GM21717 (cell line): ENCODE data around the gene LAMC3.
"Not testable (repeated sequence)": the region's sequence is repeated elsewhere in the genome, so short reads cannot be mapped to it uniquely, and the experiment has no call there.

Experiments
- ATAC-seq: cut with Tn5 transposase; IDR thresholded peaks from one replicate; pipeline ENCODE4 v1.9.1; 2021; ENCODE audit warnings: mild to moderate bottlenecking, moderate library complexity; ENCODE audit not compliant: unreplicated experiment

Gene LAMC3

DNA sequence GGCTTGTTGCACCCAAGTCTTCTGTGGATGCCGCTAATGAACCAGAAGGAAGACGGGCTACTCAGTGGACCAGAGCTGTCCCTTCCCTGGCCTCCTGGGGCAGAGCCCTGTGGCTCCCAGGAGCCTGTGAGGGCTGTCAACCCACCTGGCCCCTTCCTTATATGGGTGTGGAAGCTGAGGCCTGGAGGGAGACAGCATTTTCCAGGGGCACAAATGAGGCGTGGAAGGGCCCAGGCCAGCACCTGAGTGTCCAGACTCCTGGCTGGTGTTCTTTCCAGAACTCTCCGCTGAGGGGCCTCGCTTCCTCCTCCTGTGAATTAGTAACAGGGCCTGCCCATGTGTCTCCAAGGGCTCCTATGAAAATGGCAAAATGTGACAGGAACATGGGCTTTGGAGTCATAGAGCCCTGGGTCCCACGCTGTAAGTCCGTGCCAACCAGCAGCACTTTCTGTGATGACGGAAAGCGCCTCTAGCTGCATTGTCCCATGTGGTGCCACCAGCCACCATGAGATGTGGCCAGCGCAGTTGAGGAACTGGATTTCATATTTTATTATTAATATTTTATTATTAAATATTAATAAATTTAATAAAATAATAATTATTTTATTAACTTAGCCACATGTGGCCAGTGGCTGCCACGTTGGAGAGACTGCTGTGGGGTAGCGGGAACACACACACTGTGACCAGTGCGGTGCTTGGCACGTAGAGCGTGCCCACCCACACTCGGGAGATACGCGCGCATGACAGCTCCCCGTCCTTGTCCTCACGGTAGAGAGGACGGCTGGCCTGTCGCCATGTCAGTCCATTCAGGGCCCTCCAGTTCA, 18.3 kb downstream of the LAMC3 start:
- ATAC-seq: no peak

GRCh38 chr9:131027872-131028179, 18.9 kb downstream of the LAMC3 start:
- no peak for ATAC-seq

DNA sequence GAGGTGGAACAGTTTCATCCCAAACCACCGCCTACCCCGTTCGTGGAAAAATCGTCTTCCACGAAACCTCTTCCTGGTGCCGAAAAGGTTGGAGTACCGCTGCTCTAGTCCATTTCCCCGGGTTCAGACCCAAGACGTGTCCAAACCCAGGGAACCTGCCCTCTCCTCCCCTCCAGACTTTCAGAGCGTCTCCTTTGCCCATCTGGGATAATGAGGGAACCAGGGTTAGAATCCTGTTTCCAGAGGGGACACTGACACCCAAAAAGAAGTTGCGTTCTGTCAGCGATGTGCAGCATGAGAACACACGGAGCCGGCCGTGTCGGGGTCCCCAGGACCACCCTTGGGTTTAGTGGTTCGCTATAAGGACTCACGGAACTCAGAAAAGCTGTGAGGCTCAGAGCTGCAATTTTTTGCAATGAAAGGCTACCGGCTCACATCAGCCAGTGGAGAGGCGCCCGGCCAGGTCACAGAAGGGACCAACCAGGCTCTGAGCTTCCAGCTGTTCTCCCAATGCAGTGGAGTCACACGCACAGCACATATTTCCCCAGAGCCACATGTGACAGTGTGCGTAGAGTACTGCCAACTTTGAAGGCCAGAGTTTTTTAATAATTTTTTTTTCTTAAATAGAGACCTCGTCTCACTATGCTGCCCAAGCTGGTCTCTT, 19.4 kb downstream of the LAMC3 start:
- no peak for ATAC-seq

DNA sequence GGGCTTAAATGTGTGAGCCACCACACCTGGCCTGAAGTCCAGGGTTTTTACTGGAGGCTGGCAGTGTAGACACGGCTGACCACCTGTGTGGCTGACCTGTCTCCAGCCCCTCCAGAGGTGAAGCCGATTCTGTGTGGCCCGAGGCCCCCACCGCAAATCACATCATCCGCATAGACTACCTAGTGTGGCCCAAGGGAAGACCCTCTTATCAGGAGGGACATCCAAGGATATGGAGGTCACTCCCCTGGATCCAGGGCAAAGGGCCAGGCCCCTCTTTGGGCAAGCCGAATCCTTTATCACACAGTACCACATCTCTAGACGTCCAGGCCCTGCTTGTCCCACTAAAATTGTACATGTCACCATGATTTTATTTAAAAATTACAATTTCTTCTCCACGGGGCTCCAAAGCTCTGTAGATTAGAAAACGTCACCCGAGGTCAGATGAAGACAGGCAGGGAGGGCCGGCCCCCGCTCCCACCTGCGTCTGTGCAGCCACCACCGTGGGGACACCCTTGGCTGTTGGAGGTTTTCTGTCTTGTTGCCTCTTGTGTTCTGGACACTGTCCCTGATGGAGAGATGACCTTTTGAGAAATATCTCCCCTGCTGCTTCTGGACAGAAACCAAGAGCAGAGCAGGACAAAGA, 20.1 kb downstream of the LAMC3 start:
- ATAC-seq: no peak

DNA sequence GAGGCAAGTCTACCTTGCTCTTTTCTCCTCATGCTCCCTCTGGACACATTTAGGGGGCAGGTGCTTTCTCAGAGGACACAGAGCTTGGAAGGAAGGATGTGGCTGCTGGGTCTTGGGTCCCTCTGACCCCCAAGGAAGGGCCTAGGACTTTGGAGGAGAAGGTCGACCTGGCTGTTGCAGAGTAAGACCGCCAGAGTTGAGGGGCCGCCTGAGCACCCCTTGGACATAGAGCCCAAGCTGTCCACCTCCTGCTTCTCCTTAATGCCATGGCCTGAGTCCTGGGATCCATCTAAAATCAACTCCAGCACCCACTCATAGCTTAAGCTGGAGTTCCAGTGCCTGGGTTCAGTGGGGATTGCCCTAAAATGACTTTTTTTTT, 20.6 kb downstream of the LAMC3 start:
- ATAC-seq: no peak

- ATAC-seq: no peak
Measured at GRCh38 chr9:131030239-131031004, 21.4 kb downstream of the LAMC3 start.

DNA sequence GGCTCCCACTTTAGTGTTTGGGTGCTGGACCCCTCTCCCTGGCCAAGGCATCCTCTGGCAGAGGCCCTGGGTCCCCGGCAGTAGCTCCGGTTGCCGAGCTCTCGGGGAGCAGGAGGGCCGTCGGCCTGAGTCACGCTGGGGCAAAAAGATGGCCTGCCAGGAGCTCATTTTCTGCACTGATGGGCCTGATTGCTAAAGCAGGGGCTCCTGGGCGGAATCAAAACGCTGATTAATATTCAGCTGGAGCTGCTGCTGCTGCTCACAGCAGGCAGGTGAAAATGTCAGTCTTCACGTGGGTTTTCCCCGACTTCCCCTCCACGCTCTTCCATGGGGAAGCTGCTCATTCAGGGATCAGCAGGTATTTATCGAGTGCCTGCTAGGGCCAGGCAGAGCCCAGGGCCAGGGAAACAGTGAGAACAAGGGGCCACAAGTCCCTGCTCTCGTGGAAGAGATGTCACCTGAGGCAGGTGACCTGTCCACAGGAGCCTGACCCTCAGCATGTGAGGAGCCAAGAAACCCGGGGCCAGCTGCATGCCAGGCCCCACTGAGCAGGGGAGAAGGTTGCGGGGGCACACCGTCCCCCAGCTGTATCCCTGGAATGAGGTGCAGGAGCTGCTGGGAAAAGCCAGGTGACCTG, 22.1 kb downstream of the LAMC3 start:
- no peak for ATAC-seq

DNA sequence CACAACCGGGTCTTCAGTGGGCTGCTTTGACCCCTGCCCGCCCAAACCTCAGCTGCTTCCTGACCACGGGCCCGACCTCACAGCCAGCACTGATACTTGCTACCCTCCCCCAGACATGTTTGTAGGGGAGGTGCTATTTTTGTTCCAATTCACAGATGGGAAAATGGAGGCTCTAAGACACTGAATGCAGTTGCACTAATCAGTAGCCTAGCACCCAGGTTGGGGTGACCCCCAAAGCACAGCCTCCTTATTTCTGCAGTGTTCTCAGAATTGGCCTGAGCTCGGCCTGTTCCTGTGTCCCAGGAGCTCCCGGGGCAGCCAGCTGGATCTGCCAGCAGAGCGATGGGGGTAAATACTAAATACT, 22.6 kb downstream of the LAMC3 start:
- ATAC-seq: no peak

DNA sequence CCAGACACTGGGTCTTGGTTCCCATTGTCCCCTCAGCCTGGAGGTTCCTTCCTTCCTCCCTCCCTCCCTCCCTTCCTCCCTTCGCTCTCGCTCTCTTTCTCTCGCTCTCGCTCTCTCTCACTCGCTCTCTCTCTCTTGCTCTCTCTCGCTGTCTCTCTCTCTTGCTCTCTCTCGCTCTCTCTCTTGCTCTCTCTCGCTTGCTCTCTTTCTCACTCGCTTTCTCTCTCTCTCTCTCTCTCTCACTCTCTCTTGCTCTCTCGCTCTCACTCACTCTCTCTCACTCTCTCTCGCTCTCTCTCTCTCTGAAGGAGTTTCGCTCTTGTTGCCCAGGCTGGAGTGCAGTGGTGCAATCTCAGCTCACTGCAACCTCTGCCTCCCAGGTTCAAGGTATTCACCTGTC, 23.4 kb downstream of the LAMC3 start:
- no peak for ATAC-seq

- ATAC-seq: no peak
Measured at GRCh38 chr9:131033269-131034224, 24.6 kb downstream of the LAMC3 start.

DNA sequence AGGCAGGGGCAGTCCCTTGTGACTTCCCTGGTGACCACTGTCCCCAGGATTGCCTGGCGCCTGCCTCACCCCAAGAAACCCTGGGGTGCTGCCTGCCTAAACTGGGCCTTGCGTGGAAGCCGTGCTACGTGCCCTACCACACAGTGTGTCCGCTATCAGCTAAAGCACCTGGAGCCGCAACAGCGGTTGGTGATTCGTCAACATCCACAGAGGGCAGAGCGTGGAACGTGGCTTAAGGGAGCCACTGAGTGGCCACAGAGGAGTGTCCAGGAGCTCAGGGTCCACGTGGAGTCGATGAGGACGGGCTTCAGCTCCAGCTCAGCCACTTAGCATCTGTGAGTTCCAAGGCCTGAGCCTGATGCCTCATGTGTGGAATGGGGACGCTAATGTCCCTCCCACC, 25.3 kb downstream of the LAMC3 start:
- ATAC-seq: no peak

DNA sequence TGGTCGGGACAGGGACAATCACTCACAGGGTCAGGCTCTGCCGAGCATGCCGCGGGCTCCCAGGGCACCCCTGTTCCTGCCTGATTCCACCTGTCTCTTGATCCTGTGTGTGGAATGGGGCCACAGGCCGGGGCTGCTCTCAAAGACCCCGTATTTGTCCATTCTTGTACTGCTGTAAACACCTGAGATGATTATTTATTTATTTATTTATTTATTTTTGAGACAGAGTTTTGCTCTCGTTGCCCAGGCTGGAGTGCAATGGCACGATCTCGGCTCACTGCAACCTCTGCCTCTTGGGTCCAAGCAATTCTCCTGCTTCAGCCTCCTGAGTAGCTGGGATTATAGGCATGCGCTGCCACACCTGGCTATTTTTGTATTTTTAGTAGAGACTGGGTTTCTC, 25.8 kb downstream of the LAMC3 start:
- not testable (repeated sequence) for ATAC-seq

- no peak for ATAC-seq
Measured at GRCh38 chr9:131035548-131035947, 26.6 kb downstream of the LAMC3 start.

- no peak for ATAC-seq
Measured at GRCh38 chr9:131036071-131036470, 27.1 kb downstream of the LAMC3 start.

DNA sequence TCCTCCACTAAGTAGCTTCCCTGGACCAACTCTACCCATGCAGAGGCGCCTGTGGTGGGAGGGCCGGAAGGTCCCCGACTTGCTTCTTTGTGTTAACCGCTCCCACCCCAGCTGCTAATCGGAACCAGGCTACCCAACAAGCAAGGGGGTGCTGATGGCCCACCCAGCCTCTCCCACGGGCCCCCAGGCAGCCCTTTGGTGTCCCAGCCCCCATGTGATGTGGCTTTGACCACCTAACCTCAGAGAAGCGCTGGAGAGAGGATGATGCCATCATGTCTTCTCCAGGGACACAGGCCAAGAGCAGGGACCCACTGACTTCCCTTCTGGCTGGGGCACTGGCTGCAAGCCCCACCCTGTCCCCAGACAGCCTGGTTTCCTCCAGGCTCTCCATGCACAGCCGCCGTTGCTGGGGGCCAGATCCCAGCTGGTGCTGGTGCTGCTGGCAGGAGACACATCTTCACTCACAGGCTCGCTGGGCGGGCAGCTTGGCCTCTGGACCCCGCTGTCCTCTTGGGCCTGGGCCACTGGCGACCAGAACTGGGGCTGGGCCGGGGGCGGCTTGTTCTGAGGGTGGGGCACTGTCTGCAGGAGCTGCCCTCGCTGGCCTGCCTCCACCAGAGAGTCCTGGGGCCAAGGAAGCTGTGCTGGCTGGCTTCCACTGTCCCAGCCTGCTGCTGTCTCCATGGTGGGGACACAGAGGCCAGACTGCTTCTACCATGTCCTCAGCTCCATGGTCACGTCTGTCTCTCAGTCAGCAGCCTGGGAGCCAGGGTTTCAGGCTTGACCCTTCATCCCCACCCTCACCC, 27.8 kb downstream of the LAMC3 start:
- ATAC-seq: no peak

DNA sequence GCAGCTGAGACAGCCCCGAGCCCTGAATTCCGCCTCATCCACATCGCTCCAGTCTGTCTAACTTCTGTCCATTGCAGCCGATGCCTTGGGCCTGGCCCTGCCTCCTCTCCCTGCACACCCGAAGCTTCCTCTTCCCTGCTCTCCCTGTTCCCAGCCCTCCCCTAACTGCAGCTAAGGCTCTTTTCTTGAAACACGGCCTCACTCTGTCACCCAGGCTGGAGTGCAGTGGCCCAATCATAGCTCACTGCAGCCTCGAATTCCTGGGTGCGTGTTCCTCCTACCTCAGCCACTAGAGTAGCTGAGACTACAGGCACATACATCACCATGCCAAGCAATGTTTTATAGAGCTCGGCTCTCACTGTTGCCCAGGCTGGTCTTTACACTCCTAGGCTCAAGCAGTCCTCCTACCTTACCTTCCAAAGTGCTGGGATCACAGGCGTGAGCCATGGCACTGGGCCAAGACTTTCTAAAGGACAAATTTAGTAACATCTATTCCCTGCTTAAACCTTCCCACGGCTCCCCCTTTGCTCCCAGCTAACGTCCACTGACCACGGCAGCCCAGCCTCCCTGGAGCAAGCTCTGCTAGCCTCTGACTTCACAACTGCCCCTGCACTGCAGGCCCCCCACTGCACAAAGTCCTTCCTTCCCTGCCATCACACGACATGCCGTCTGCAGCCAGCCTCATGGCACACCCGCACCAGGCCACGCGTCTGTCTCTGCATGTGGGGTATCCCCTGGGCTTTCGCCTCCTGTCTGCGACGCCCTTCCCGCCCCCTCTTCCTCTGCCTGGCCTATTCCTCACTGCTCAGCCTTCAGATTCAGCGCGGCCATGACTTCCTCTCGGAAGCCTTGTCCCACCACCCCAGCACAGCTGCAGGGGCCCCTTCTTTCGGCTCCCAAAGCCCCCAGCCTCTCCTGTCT, 28.6 kb downstream of the LAMC3 start:
- ATAC-seq: no peak

GRCh38 chr9:131038256-131039128, 29.5 kb downstream of the LAMC3 start:
- ATAC-seq: no peak
